ENCODE results near the gene HIPK3. TPM values are rescaled to one million over a fixed set of nuclear protein-coding genes. Genes with fewer than 3 reads are reported as not detected.

The HIPK3 gene
- total RNA-seq, 4 donors from 2014 or later, result 267 to 391 (median 316) TPM

GRCh38 chr11:33264926-33265325 is 7.7 kb downstream of the HIPK3 start:
- Histone ChIP-seq H3K36me3 (no peaks in the 10 kb centered on the region), H3K27ac (peak overlapping the region in 1 of 2 donors; percentile 13), H3K27me3 (no peaks in the 10 kb centered on the region), H3K9me3 (no peaks in the 10 kb centered on the region), H3K4me3 (no peak overlapping the region), H3K4me1 (peaks cover 0 to 20% of the 10 kb centered on the region in 2 donors)
- TF ChIP-seq CTCF (IDR thresholded peaks at IDR 0.05) (no peak), POLR2A (IDR thresholded peaks at IDR 0.05) (no peak)
- intact Hi-C loops (cut with DNase I; ENCODE audit: low total_unique reads), result no loop called here
- no peak for DNase-seq

- H3K4me1 ChIP-seq, result peaks cover 0 to 28% of the 10 kb centered on the region in 2 donors
- no peaks in the 10 kb centered on the region for H3K9me3 ChIP-seq
- H3K27ac ChIP-seq, result peak overlapping the region; percentile 15 to 19
- H3K4me3 ChIP-seq, result no peak overlapping the region
- no peaks in the 10 kb centered on the region for H3K36me3 ChIP-seq
- intact Hi-C loops (cut with DNase I; ENCODE audit: low total_unique reads), result no loop called here
- DNase-seq, result peak in 1 of 2 donors; percentile 35
- no peak for TF ChIP-seq POLR2A (IDR thresholded peaks at IDR 0.05)
- TF ChIP-seq CTCF (IDR thresholded peaks at IDR 0.05), result no peak
- no peaks in the 10 kb centered on the region for H3K27me3 ChIP-seq
These were observed 9.4 kb downstream of the HIPK3 start for GRCh38 chr11:33266393-33267215.

- TF ChIP-seq POLR2A (IDR thresholded peaks at IDR 0.05) (no peak), CTCF (IDR thresholded peaks at IDR 0.05) (no peak)
- H3K27me3 ChIP-seq, result no peaks in the 10 kb centered on the region
- peaks cover 0 to 22% of the 10 kb centered on the region in 2 donors for H3K4me1 ChIP-seq
- no peak overlapping the region for H3K4me3 ChIP-seq
- H3K36me3 ChIP-seq, result no peaks in the 10 kb centered on the region
- H3K27ac ChIP-seq, result peak overlapping the region in 1 of 2 donors; percentile 67
- DNase-seq, result no peak
- no peaks in the 10 kb centered on the region for H3K9me3 ChIP-seq
- intact Hi-C loops (cut with DNase I; ENCODE audit: low total_unique reads), result no loop called here
These were observed 11.9 kb downstream of the HIPK3 start for GRCh38 chr11:33268945-33269540.

GRCh38 chr11:33269822-33270221 is 12.6 kb downstream of the HIPK3 start:
- no peak for TF ChIP-seq CTCF (IDR thresholded peaks at IDR 0.05)
- no peak for TF ChIP-seq POLR2A (IDR thresholded peaks at IDR 0.05)
- no peak for DNase-seq
- Histone ChIP-seq H3K36me3 (no peaks in the 10 kb centered on the region), H3K27me3 (no peaks in the 10 kb centered on the region), H3K4me1 (peaks cover 0 to 15% of the 10 kb centered on the region in 2 donors), H3K9me3 (no peaks in the 10 kb centered on the region), H3K27ac (peak overlapping the region in 1 of 2 donors; percentile 67), H3K4me3 (no peak overlapping the region)
- intact Hi-C loops (cut with DNase I; ENCODE audit: low total_unique reads), result no loop called here

- intact Hi-C loops (cut with DNase I; ENCODE audit: low total_unique reads), result no loop called here
- no peak overlapping the region for H3K27ac ChIP-seq
- no peak for TF ChIP-seq POLR2A (IDR thresholded peaks at IDR 0.05)
- TF ChIP-seq CTCF (IDR thresholded peaks at IDR 0.05), result no peak
- H3K27me3 ChIP-seq, result no peaks in the 10 kb centered on the region
- no peak for DNase-seq
- H3K4me1 ChIP-seq, result peaks cover 0 to 14% of the 10 kb centered on the region in 2 donors
- H3K4me3 ChIP-seq, result no peak overlapping the region
- no peaks in the 10 kb centered on the region for H3K9me3 ChIP-seq
- no peaks in the 10 kb centered on the region for H3K36me3 ChIP-seq
These were observed 13.9 kb downstream of the HIPK3 start for GRCh38 chr11:33271059-33271458.

All from uterus (tissue), 4 donors.